Fibroblast of gingiva (primary cell): ENCODE data around the gene TEDC2.
"Not testable (repeated sequence)": the region's sequence is repeated elsewhere in the genome, so short reads cannot be mapped to it uniquely, and the experiment has no call there.

Experiments
- DNase-seq: peaks from one replicate; pipeline ENCODE4 v3.0.0-alpha.2; 2011; ENCODE audit warnings: low read depth

The TEDC2 gene

DNA sequence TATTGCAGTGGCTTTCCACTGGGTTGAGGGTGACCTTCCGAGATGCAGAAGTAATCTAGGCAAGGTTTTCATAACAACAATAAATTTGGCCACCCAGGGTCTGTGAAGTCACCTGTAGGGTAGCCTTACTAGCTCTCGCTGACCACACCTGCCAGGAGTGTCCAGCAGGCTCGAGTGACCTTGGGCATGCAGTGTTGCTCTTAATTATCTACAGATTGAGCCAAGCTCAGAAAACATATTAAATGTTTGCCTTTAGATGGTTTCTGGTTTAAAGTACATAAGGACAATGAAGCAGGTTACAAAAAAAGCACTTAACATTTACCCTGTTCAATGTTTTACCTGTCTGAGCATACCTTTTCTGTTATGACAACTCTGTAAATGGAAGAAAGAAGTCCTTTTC lies 16.8 kb downstream of the TEDC2 start:
- no peak for DNase-seq

DNA sequence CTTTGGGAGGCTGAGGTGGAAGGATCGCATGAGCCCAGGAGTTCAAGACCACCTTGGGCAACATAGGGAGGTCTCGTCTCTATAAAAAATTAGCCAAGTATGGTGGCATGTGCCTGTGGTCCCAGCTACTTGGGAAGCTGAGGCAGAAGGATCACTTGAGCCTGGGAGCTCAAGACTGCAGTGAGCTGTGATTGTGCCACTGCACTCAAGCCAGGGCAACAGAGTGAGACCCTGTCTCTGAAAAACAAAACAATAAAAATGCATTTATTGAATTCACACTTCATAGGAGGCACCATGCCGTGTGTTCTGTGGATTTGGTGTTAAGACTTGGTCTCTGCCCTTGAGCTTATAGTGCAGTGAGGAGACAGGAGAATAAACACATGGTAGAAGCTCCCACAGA lies 17.4 kb downstream of the TEDC2 start:
- no peak for DNase-seq

- DNase-seq = no peak
These were observed 18.4 kb downstream of the TEDC2 start for GRCh38 chr16:2478279-2478678.

GRCh38 chr16:2479996-2480395 lies 20.1 kb downstream of the TEDC2 start:
- DNase-seq = not testable (repeated sequence)

GRCh38 chr16:2480948-2481347 lies 21.0 kb downstream of the TEDC2 start:
- DNase-seq = no peak

- no peak for DNase-seq
These were observed 21.8 kb downstream of the TEDC2 start for GRCh38 chr16:2481676-2482075.

GRCh38 chr16:2482249-2482648 lies 22.3 kb downstream of the TEDC2 start:
- no peak for DNase-seq

GRCh38 chr16:2482708-2483534 lies 23.0 kb downstream of the TEDC2 start:
- peak; percentile 79 for DNase-seq

DNA sequence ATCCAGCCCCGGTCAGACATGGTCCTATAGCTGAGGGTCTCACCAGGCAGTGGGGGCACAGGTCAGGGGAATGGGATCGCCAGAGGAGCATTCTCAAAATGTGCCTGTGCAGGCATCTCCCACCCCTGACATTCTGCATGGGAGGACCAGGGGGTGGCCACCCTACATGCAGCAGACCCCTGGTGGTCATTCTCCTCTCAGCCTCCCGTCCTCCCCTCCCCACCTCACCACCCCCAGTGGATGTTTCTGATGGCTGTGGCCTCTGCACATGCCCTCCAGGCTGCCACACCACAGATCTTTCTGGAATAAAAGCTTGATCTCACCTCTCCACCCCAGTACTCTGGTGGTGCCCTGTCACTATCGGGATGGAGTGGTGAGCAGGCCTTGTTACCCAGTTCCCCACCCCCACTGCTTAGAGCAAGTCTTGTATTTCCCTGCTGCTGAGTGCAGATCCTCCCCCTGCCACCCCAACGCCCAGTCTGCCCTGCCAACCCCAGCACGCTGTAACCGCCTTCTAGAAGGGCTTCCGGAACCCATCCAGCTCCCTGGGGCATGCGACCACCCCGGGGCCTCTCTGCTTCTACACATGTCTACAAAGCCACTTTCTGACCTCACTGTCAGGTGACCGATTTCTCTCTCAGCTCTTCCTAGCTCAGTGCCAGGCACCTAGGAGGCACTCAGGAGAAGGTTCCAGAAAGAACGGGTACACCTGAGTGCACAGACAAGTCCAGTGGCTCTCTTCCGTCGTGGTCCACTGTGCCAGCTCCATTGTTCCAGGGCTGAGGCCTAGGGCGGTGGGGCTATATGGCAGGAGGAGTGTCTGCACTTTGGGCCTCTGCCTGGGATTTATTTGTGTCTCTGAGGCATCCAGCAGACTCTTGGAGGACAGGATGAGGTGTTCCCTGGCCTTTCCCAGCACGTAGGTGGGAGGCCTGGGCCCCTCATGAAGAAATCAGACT lies 24.3 kb downstream of the TEDC2 start:
- DNase-seq = no peak

GRCh38 chr16:2484898-2485508 lies 25.1 kb downstream of the TEDC2 start:
- DNase-seq = no peak

DNA sequence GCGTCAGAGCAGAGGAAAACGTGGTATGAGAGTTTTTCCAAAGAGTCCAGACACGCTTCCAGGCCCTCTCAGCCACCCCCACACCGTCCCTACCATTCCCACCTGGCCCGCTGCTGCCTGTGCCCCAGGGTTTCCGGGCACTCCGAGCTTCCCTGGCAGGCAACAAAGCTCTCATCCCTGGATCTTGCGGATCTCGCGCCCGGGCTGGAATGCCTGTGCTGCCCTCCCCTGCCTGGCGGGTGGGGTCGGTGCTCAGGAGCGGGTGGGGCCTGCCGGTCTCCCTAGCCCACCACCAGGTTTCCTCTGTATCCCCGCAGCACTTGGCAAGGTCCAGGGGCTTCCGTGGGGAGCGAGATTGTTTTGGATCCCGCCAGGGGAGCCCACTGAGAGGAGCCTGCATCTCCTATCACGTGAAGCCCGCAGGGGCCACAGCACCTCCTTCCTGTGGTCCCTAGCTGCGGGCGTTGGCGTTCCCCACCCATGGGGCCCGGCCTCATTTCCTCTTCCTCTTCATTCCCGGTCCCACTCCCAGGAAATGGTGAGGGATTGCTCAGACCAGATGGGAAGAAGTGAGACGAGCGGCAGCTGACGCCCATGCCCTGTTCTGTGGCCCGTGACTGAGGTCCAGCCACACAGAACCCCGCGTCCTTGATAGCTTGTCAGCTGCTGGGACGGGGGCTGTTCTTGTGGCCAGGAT lies 26.1 kb downstream of the TEDC2 start:
- DNase-seq = no peak

DNA sequence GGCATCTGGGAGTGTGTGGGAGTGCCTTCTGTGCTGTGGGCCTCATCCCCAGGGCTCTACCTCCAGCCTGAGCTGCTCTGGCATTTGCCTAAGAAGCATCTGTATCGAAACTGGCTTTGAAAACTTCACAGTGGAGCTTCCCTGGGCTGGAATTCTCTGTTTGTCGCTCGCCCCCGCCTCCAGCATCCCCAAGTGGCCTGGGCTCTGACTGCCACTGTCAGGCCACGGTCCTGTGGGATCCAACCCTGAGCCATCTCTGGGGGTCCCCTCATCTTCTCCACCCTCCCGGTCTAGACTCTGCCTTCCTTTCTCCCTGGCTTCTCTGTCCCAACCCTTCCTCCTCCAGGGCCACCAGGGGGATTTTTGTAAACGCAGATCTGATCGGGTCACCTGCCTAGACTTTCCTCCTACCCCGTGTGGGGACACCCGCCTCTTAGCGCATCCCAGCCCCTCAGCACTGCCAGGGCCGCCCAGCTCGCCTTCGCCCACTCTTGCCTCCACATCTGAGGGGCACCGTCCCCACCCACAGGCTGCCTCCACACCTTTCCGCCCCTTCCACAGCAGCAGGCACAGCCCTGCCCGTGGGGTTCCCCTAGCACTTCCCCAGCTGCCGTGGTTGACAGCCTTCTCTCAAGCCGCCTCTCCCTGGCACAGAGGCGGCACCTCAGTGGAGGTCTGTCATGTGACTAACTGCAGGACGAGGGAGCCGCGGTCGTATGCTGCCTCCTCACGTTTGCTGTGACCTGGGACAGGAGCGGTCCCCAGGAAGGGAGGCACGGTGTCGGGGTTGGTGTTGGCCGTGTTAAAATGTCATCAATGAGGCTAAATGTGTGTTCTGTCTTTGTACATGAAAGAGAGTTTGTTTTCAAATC lies 27.0 kb downstream of the TEDC2 start:
- DNase-seq = no peak

DNA sequence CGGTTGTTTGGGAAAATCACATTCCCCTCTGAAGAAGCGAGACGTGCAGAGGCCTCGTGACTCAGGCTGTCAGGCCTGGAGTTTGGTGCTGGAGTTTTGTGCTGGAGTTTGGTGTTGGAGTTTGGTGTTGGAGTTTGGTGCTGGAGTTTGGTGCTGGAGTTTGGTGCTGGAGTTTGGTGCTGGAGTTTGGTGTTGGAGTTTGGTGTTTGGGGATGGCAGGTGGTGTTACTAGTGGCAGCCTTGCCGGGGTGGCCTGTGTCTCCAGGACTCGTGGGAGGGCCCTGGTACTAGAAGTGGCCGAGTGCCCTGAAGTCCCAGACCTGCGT lies 27.6 kb downstream of the TEDC2 start:
- DNase-seq = no peak

DNA sequence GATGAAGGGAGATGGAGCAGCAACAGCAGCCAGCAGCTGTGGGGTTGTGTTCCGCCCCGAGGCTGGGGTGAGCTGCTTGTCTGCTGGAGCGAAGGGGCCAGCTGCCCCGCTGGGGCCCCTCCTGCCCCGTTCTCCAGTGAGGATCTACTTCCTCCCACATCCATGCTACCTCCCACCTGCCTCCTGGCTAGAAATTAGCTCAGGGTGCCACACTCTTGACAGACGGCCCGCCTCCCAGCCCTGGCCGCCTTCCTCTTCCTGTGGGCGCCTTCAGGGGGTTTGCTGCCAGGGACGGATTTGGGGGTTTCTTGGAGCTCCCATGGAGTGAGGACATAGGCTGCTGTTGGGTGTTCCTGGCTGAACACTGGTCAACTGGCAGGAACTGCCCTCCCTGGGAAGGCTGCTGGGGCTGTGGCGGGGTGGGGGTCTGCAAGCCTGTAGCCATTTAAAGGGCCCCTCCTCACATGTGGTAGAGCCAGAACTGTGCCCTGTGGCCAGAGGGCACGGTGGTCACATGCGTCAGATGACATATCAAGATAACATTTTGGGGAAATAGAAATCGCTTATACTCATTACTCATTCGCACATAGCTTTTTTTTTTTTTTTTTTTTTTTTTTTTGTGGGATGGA lies 28.1 kb downstream of the TEDC2 start:
- no peak for DNase-seq

GRCh38 chr16:2489581-2489980 lies 29.7 kb downstream of the TEDC2 start:
- no peak for DNase-seq

- no peak for DNase-seq
These were observed 30.5 kb downstream of the TEDC2 start for GRCh38 chr16:2490190-2491105.

- no peak for DNase-seq
These were observed 32.4 kb downstream of the TEDC2 start for GRCh38 chr16:2492292-2492691.

GRCh38 chr16:2493605-2494004 lies 33.7 kb downstream of the TEDC2 start:
- no peak for DNase-seq

GRCh38 chr16:2494616-2495015 lies 34.7 kb downstream of the TEDC2 start:
- DNase-seq = no peak

DNA sequence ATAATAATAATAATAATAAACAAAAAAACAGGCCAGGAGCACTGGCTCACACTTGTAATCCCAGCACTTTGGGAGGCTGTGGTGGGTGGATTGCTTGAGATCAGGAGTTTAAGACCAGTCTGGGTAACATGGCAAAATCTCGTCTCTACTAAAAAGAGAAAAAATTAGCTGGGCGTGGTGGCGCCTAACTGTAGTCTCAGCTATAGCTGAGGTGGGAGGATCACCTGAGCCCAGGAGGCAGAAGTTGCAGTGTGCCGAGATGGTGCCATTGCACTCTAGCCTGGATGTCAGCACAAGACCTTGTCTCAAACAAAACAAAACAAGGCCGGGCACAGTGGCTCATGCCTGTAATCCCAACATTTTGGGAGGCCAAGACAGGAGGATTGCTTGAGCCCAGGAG lies 35.1 kb downstream of the TEDC2 start:
- DNase-seq = no peak
